GM18858 (cell line): ENCODE results near the gene KCNC3.

Experiments
- ATAC-seq: cut with Tn5 transposase; IDR thresholded peaks from one replicate; pipeline ENCODE4 v1.9.1; 2021; ENCODE audit not compliant: unreplicated experiment

KCNC3 gene

DNA sequence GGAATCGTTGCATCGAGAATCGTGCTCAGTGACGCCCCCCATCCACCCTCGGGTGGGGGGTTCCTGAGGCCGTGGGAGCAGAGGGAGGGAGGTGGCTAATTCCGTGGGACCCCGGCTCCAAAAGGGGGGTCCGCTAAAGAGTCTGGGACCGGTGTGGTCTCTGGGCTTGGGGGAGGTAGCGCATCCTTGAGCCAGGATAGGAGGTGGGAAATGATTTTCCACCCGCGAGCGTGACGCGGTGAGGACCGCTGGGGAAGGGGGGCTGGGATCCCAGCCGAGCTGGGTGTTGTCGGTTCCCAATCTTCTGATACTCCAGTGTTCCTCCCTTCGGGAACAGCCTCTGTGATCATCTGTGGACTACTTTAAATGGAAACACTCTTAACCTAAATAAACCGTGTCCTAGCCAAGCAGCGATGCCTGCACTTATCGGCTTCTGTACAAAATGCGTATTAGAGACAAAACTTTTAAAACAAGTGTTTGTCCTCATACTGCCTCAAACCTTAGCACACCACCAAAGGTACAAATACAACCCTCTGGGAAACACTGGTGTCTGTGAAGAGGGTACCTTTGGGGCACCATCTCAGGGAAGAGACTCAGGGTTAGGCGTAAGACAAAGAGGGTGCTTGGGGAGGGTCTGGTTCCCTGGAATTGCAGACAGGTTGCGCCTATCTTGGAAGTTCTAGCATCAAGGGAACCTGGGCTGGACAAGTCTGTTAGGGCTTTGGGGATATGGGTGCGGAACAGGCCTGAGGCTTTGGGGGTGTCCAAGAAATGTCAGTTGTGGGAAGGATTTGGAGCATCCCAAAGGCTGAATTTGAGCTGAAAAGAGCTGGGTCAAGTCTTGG, 16.0 kb downstream of the KCNC3 start:
- ATAC-seq = no peak

DNA sequence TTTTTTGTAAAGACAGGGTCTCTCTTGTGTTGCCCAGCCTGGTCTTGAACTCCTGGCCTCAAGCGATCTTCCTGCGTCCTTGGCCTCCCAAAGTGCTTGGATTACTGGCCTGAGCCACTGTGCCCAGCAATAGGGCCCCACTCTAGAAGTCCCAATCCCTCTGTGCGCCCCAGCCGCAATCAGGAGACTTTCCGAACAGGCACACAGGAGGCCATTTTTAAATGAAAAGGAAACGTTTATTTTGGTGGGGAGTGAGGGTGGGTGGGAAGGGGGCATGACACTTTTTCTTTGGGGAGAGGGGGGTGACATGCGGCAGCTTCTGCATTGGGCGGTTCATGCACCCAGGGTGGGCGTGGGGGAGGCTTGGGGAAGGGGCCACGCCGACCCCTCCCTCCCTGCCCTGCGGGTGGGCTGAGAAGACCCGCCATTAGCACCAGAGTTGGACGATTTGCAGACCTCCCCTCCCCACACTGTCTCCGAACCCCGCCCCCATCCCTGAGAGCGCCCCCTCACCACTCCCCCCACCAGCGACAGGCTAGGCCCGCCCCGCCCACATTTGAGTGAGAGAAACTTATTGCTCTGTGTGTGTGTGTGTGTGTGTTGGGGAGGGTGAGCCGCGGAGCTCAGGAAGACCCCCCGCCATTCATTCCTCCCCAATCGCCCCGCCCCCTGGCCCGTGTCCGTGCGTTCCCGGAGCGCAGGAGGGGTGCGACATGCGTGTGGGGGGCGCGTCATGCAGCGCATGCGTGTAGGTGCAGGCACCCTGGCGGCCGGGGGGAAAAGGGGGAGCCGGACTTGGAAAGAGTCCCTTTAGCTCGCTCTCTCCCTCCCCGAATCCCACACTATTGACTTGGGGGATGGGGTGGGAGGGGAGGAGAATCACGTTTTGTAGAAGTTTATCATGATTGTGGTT, 17.2 kb downstream of the KCNC3 start:
- ATAC-seq = no peak

DNA sequence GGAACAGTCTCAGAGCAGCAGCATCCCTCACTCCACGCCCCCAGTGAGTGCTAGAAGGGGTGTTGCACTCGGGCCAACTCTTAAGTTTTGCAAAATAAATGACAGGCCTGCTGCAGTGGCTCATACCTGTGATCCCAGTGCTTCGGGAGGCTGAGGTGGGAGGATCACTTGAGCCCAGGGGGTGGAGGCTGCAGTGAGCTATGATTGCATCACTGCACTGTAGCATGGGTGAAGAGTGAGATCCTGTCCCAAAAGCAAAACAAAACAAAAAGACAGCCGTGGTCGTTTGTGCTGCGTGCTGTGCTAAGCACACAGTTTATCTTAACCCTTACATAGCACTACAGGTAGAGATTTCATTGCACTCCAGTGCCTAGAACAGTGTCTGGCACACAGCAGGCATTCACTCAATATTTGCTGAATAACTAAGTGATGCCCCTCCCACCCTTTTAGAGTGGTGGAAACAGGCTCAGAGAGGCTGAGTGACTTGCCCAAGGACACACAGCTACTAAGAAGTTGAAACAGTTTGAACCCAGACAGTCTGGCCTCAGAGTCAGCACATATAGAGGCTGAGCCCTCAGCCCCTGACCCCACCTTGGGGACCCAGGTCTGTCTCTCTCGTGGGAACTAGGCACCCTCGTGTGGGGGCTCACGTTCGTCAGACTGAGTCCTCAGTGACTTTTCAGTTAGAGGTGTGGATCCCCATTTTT, 18.3 kb downstream of the KCNC3 start:
- no peak for ATAC-seq

DNA sequence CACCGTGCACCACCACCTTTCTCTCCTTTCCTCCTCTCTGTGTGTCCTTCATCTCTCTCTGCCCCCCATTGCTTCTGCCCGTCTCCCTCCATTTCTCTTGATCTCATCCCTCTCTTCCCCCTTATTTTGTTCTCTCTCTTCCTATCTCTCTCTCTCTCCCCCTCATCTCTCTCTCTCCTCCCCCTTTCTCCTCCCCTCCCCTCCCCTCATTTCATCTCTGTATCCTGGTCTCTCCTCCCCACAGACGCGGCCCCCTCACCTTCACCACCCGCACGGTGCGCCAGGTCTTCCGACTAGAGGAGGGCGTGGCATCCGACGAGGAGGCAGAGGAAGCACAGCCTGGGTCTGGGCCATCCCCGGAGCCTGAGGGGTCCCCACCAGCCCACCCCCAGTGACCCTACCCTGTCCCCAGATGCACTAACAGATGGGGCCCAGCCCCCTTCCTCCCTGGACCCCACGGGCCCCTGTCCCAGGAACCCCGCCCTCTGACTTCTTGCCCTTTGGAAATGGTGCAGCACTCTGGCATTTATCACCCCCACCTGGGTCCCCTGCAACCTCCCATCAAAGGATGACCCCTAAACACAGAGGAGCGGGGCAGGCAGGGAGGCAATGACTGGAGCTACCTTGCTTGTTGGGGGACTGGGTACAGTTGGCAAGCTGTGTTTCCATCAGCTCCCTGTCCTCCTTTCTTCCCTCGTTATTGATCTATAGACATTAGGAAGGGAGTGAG, 19.6 kb downstream of the KCNC3 start:
- ATAC-seq = no peak

DNA sequence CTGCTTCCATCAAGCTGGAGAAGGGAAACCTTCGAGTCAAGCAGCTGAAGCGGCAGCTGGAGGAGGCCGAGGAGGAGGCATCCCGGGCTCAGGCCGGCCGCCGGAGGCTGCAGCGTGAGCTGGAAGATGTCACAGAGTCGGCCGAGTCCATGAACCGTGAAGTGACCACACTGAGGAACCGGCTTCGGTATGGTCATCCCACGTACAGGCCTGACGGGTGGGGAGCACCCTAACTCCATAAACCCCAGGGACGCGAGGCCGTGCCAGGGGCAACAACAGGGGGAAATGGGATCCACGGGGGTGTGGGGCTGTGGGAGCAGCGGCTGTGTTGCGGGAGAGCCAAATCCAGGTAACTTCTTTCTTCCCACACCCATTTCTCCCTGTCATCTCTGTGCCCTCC, 20.2 kb downstream of the KCNC3 start:
- no peak for ATAC-seq

DNA sequence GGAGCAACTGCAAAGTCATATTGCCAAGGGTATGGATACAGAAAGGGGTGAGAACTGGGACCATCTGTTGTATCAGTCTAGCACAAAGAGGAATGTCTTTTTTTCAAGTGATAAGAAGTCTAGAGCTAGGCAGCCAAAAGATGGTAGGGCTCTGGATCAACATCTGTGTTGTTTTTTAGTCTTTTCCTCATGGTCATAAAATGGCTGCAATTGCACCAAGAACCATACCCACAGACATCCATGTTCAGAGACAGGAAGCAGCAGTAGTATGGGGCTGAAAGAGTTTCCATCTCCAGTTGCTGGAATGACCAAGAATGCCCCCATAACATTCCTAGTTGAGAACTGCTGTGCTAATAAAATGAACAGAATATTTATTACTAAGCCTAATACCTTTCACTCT, 25.6 kb downstream of the KCNC3 start:
- ATAC-seq = no peak

DNA sequence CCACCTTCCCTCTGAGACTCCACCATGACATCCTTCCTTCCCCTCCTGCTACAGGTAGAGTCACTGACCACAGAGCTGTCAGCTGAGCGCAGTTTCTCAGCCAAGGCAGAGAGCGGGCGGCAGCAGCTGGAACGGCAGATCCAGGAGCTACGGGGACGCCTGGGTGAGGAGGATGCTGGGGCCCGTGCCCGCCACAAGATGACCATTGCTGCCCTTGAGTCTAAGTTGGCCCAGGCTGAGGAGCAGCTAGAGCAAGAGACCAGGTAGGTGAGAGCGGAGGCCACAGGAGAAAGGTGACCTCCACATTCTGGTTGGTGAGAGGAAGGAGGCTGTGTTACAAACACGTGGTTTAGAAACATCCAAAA, 27.6 kb downstream of the KCNC3 start:
- ATAC-seq = no peak

DNA sequence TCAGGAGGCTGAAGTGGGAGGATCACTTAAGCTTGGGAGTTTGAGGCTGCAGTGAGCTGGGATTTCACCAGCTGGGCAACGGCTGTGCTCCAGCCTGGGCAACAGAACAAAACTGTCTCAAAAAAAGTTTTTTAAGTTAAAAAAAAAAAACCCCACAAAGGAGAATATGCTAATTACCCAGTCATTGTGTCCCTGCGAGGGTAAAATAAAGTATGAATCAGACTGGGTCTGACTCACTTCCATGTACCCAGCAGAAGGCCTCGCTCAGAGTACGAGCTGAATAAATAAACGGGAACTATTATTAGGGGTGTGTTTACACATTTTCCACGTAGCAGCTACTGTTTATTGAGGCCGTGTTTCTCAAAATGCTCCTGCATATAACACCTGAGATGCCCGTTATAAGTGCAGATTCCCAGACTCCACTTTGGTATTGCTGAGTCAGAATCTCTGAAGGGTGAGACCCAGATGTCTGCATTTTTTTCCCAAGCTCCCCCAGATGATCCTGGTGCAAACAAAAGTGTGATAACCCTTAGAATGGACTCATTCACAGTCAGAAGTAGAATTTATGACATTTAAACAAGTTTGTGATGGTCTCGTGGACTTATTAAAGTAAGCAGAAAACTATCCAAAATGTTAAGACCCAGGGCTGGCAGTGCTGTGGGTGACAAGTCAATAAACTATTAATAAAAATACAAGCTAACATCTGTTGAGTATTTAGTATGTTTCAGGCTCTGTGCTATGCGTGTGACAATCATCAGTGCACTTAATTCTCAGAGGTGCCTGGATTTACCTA, 28.2 kb downstream of the KCNC3 start:
- ATAC-seq = no peak

DNA sequence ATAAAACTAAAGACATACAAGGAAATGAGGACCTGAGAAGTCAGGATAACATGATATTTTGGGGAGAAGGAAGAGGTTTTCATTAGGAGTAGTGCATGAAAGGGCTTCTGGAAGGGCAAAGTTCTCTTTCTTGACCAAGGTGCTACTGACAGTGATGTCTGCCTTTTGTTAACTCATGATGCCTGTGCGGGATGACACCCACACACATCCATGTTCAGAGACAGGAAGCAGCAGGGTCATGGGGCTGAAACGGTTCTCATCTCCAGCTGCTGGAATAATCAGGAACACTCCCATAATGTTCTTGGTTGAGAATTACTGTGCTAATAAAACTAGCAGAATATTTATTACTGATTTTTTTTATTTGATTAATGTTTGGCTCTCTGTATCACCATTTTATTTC, 29.1 kb downstream of the KCNC3 start:
- no peak for ATAC-seq

DNA sequence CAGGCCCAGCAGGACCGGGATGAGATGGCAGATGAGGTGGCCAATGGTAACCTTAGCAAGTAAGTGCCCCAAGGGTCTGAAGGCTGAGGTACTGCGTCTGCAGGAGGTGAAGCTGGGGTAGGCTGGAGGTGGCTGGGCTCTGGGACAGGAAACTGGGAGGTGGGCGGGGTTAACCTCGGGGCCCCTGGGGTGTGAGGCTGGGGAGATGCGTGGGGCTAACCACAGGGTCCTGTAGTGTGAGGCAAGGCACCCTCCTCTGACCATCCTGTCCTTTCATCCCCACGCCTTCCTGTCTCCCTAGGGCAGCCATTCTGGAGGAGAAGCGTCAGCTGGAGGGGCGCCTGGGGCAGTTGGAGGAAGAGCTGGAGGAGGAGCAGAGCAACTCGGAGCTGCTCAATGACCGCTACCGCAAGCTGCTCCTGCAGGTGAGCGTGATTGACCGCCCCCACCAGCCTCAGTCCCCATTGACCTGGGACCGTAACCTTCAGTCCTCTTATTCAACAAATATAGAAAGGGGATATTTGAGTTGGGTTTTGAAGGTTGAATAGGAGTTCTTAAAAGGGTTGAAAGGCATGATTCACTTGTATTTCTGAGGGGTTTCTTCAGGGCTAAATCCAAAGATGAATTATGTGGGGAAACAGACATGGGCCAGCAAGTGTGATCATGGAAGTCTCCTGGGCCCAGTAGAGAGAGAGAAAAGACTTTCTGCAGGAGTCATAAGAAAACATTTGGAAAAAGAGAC, 35.7 kb downstream of the KCNC3 start:
- ATAC-seq = no peak

DNA sequence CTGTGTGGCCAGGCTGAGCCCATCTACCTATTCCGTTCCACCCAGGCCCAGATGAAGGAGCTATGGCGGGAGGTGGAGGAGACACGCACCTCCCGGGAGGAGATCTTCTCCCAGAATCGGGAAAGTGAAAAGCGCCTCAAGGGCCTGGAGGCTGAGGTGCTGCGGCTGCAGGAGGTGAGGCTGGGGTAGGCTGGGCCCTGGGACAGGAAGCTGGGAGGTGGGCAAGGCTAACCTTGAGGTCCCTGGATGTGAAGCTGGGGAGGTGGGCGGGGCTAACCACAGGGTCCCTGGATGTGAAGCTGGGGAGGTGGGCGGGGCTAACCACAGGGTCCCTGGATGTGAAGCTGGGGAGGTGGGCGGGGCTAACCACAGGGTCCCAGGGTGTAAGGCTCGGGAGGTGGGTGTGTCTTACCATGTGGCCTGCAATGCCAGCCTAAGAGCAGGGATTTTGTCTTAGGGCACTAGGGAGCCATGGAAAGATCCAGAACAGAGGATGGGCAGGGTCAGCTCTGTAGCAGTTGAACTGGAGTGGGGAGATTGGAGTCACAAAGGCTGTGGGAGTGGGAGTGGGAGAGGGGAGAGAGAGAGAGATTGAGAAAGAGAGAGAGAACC, 36.9 kb downstream of the KCNC3 start:
- no peak for ATAC-seq

DNA sequence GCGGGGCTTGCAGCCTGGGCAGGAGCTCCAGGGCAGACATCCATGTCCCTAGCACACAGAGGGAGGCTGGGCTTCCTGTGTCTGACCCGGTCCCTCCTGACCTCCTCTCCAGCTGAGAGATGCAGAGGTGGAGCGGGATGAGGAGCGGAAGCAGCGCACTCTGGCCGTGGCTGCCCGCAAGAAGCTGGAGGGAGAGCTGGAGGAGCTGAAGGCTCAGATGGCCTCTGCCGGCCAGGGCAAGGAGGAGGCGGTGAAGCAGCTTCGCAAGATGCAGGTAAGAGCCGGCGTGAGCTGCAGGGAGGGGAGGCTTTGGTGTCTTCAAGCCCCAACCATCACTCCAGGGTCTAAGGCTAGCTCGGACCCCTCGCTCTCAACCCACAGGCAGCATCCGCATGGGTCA, 38.4 kb downstream of the KCNC3 start:
- ATAC-seq = no peak

DNA sequence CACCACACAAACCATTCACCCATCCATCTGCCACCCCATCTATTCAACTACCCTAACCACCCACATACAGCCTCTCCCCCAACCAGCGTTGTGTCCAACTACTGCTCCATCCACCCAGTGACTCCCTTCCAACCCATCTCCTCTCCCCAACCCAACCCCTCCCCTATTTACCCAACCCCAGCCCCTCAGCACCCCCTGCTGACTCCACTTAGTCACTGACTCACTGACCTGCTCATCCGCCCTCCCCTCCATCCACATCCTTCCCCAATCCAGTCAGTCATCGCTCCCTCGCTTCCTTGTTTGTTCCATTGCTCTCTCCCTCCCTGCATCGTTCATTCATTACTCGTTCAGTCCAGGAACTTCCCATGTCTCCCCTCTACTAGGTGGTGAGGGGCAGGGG, 39.2 kb downstream of the KCNC3 start:
- ATAC-seq = no peak

DNA sequence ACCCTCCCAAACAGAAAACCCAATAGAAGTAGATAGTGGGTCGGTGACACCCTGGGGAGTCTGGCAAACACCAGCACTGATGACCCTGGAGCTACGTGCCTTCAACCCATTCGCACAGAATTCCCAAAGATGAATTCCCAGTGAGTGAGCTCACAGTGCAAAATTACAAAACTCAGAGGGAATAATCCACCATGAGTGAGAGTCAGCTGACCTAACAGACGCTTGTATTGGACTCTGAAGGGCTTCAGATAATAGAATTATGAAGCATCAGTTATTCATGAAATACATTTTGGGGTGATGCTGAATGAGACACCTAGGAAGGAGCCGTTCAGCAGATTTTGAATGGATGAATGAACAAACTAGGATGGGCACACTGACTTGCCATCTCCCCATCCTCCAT, 40.2 kb downstream of the KCNC3 start:
- ATAC-seq = no peak

DNA sequence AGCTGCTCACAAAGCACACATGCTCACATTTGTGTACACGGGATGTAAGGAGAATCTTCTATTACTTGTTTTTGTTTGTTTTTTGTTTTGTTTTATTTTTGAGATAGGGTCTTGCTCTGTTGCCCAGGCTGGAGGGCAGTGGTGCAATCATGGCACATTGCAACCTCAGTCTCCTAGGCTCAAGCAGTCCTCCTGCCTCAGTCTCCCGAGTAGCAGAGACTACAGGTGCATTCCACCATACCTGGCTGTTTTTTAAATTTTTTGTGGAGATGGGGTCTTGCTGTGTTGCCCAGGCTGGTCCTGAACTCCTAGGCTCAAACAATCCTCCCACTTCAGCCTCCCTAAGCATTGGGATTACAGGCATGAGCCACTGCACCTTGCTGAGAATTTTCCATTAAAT, 41.8 kb downstream of the KCNC3 start:
- ATAC-seq = no peak

DNA sequence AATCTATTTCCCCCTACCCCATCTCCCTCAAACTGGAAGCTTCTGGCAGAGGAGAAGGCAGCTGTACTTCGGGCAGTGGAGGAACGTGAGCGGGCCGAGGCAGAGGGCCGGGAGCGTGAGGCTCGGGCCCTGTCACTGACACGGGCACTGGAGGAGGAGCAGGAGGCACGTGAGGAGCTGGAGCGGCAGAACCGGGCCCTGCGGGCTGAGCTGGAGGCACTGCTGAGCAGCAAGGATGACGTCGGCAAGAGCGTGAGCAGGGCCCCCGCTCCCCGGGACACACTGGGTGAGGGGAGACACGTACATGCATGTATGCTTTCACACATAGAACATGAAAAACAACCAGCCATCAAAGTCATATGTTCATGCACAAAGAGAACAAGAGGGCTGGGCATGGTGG, 42.7 kb downstream of the KCNC3 start:
- no peak for ATAC-seq

DNA sequence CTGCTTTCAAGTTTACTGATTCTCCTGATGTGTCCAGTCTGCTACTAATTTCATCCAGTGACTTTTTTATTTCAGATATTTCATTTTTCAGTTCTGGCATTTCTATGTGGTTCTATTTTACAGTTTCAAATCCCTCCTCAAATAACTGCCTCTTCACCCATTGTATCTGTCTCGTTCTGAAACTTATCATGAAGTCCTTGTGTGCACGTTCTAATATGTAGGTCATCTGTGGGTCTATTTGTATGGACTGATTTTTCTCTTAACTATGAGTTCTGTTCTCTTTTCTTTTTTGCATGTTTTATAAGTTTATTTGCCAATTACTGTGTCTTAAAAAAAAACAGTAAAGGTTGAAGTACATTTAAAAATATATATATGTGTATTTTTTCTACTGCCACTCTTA, 43.3 kb downstream of the KCNC3 start:
- no peak for ATAC-seq

DNA sequence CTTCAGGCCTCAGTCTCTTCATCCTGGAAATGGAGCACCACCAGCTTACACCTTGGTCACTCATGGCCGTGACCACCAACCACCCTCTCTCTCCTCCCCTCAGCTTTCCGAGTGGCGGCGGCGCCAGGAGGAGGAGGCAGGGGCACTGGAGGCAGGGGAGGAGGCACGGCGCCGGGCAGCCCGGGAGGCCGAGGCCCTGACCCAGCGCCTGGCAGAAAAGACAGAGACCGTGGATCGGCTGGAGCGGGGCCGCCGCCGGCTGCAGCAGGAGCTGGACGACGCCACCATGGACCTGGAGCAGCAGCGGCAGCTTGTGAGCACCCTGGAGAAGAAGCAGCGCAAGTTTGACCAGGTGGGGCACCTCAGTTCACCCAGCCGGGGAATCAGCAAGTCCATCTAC, 47.7 kb downstream of the KCNC3 start:
- ATAC-seq = no peak

DNA sequence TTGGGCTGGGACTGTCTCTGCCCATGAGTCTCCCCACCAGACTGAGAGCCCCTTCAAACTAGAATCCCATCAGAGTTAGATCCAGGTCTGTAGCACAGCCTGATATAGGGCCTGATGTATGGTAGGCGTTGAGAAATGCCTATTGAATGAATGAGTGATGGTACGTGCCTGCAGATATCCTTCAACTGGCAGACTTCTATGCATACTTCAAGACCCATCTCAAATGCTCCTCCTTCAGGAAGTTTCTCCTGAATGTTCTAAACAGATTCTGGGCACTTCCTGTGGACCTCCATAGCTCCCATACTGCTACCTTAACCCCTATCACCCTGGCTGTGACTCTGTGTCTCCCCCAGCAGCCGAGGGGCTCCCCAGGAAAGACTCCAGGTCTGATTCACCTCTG, 48.2 kb downstream of the KCNC3 start:
- no peak for ATAC-seq
